OCI-LY1 (cell line): ENCODE measurements around the gene OTP.

Experiments
- H2AFZ ChIP-seq: fragments of 200-600 bp; sonication (generic), shearing (Covaris generic); 2 replicates; pipeline ENCODE4 v1.6.0; 2014; ENCODE audit warnings: antibody characterized with exemption, mild to moderate bottlenecking, low read length
- H3F3A ChIP-seq: fragments of 200-600 bp; sonication (generic), shearing (Covaris generic); 2 replicates; pipeline ENCODE4 v1.6.0; 2014; ENCODE audit warnings: mild to moderate bottlenecking, antibody characterized with exemption, low read length, moderate library complexity; ENCODE audit not compliant: insufficient read depth
- H3K27ac ChIP-seq: fragments of 200-600 bp; sonication (generic); 2 replicates; pipeline ENCODE4 v1.5.1; 2014; ENCODE audit warnings: low read length, mixed run types, mild to moderate bottlenecking, low read depth; ENCODE audit not compliant: poor library complexity, severe bottlenecking
- H3K27me3 ChIP-seq: fragments of 200-600 bp; sonication (generic); 2 replicates; pipeline ENCODE4 v1.6.0; 2014; ENCODE audit warnings: antibody characterized with exemption, mild to moderate bottlenecking, low read length, moderate library complexity; ENCODE audit not compliant: insufficient read depth
- H3K36me3 ChIP-seq: fragments of 200-600 bp; sonication (generic); 2 replicates; pipeline ENCODE4 v1.6.1; 2014; ENCODE audit warnings: mild to moderate bottlenecking, antibody characterized with exemption, low read length, moderate library complexity, mixed read lengths; ENCODE audit not compliant: insufficient read depth
- H3K4me1 ChIP-seq: fragments of 200-600 bp; sonication (generic); 2 replicates; pipeline ENCODE4 v1.5.1; 2014; ENCODE audit warnings: mild to moderate bottlenecking, low read length, moderate library complexity; ENCODE audit not compliant: insufficient read depth, severe bottlenecking
- H3K4me2 ChIP-seq: fragments of 200-600 bp; sonication (generic), shearing (Covaris generic); 2 replicates; pipeline ENCODE4 v1.6.1; 2014; ENCODE audit warnings: low read length
- H3K4me3 ChIP-seq: fragments of 200-600 bp; sonication (generic); 2 replicates; pipeline ENCODE4 v1.5.1; 2014; ENCODE audit warnings: low read length, low read depth, mild to moderate bottlenecking, mixed read lengths; ENCODE audit not compliant: poor library complexity, severe bottlenecking
- H3K79me2 ChIP-seq: fragments of 200-600 bp; shearing (Covaris generic); 2 replicates; pipeline ENCODE4 v1.6.1; 2016; ENCODE audit warnings: mixed run types, low read length, mixed read lengths; ENCODE audit not compliant: insufficient read depth
- H3K9ac ChIP-seq: fragments of 200-600 bp; sonication (generic), shearing (Covaris generic); 2 replicates; pipeline ENCODE4 v1.6.1; 2014; ENCODE audit warnings: mild to moderate bottlenecking, low read length, mixed read lengths
- H3K9me2 ChIP-seq: fragments of 200-600 bp; sonication (generic), shearing (Covaris generic); 2 replicates; pipeline ENCODE4 v1.6.1; 2014; ENCODE audit warnings: low read depth, mild to moderate bottlenecking, low read length, mixed read lengths
- H3K9me3 ChIP-seq: fragments of 200-600 bp; shearing (Covaris generic); 2 replicates; pipeline ENCODE4 v1.6.1; 2014; ENCODE audit warnings: low read length, mixed read lengths
- H4K20me1 ChIP-seq: fragments of 200-600 bp; sonication (generic), shearing (Covaris generic); 2 replicates; pipeline ENCODE4 v1.6.0; 2016; ENCODE audit warnings: mild to moderate bottlenecking, low read length; ENCODE audit not compliant: insufficient read depth
- CTCF ChIP-seq: fragments of 200-600 bp; sonication (generic), shearing (Covaris generic); IDR thresholded peaks from 2 replicates; pipeline ENCODE4 v1.5.1; 2017; ENCODE audit warnings: mild to moderate bottlenecking, antibody characterized with exemption, low read length, moderate library complexity, mixed read lengths
- EZH2 ChIP-seq: fragments of 200-600 bp; sonication (generic), shearing (Covaris generic); IDR thresholded peaks from 2 replicates; pipeline ENCODE4 v1.8.0; 2017; ENCODE audit warnings: borderline replicate concordance, mixed run types, mild to moderate bottlenecking, antibody characterized with exemption, low read length, moderate library complexity, mixed read lengths

OTP gene

GRCh38 chr5:77637998-77638762, at the start of gene OTP:
OTP (minus strand) TSS chr5:77638713; CDS start chr5:77638549, 164 bp downstream.
- Histone ChIP-seq H3K36me3 (no peaks in the 10 kb centered on the region), H3K9ac (no peak within 1 kb of the TSS), H3F3A (no peaks in the 10 kb centered on the region), H3K79me2 (no peaks in the 10 kb centered on the region), H3K9me2 (no peaks in the 10 kb centered on the region), H3K27me3 (peaks cover 4% of the 10 kb centered on the region; the same call in 1 of the 2 replicates), H4K20me1 (no peaks in the 10 kb centered on the region), H3K4me3 (no peak within 1 kb of the TSS), H3K9me3 (no peaks in the 10 kb centered on the region), H3K27ac (no peak within 1 kb of the TSS), H2AFZ (no peak within 1 kb of the TSS), H3K4me2 (no peak within 1 kb of the TSS), H3K4me1 (no peaks in the 10 kb centered on the region)
- TF ChIP-seq CTCF, result no peak
- TF ChIP-seq EZH2, result no peak

- Histone ChIP-seq H3K4me3 (no peak overlapping the region), H3K9me2 (no peaks in the 10 kb centered on the region), H4K20me1 (no peaks in the 10 kb centered on the region), H3K9ac (no peak overlapping the region), H3K4me1 (no peaks in the 10 kb centered on the region), H3K4me2 (no peak overlapping the region), H3K79me2 (no peaks in the 10 kb centered on the region), H3F3A (no peaks in the 10 kb centered on the region; the same call in 1 of the 2 replicates), H3K27ac (no peak overlapping the region), H2AFZ (no peak overlapping the region), H3K9me3 (no peaks in the 10 kb centered on the region), H3K27me3 (no peaks in the 10 kb centered on the region), H3K36me3 (peaks cover 4% of the 10 kb centered on the region; the same call in 1 of the 2 replicates)
- TF ChIP-seq CTCF (no peak), EZH2 (no peak)
Measured at GRCh38 chr5:77683171-77683732, 44.7 kb upstream of the OTP start.

DNA sequence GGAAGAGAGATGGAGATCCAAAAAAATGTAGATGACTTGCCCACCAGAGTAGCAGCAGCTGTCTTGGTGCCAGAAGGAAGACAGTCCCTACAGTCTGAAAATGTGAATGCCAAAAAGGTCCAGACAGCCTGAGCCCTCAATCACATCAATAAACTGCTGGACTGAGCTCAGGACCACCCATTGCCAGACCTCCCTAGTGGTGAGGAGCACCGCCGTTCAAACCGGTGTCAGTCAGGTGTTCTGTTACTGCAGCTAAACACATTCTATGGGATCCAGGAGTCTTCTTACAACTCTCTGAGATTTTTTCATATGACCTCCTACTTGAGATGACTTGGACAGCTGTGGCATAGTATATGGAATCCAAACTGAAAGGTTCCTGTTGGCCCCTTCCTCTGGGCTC, 32.0 kb upstream of the OTP start:
- H3K4me1 ChIP-seq, result no peaks in the 10 kb centered on the region
- no peak overlapping the region for H3K9ac ChIP-seq
- no peaks in the 10 kb centered on the region for H3K27me3 ChIP-seq
- no peaks in the 10 kb centered on the region; the same call in 1 of the 2 replicates for H3K36me3 ChIP-seq
- H4K20me1 ChIP-seq, result no peaks in the 10 kb centered on the region
- no peak overlapping the region for H3K27ac ChIP-seq
- no peaks in the 10 kb centered on the region for H3F3A ChIP-seq
- H3K4me3 ChIP-seq, result no peak overlapping the region
- TF ChIP-seq EZH2 (no peak), CTCF (no peak)
- 0 out of 2 replicates have a peak, but pooled peaks cover 2% of the 10 kb centered on the region for H3K9me3 ChIP-seq
- H3K79me2 ChIP-seq, result no peaks in the 10 kb centered on the region
- H2AFZ ChIP-seq, result no peak overlapping the region
- no peak overlapping the region for H3K4me2 ChIP-seq
- no peaks in the 10 kb centered on the region for H3K9me2 ChIP-seq
